Activated effector memory CD4-positive, alpha-beta T cell treated with Interleukin-2 at 50 U/mL for 16 hours (primary cell): ENCODE measurements around the gene RPS6KL1.

Experiments used
- DNase-seq: peaks from one replicate; pipeline ENCODE4 v3.0.0-alpha.2; 2020

Gene RPS6KL1

DNA sequence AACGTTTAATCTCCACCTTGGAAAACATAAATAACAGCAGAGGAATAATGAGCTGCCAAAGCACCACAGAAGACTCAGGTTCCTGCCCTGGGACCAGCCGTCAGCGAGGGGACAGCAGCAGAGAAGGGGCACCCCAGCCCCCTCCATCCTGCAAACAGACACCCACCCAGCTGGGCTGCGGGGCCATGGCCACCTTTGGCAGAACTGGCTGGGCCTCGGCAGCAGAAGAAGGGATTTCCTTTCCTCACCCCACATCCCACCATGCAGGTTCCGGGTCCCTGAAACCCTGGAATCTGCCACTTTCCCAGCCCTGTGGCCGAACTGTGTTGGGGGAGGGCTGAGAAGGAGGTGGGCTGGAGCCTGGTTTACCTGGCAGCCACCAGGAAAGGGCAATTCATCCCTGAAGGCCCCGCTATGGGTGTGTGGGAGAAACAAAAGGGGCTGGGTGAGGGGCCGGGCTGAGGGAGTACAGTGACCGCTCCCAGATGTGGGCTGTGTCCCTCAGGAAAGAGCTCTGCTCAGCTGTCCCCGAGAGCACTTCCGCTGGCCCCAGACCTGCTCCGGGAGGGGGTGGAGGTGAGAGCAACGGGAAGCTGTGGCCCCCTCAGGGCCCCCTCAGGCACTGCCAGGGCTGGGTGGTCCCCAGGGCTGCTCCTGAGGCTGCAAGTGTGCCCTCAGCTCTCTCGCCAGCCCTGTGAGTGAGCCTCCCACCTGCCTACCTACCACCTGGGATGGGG is 28.6 kb upstream of the RPS6KL1 start:
- DNase-seq, result no peak

- DNase-seq, result no peak
These were observed 27.9 kb upstream of the RPS6KL1 start for GRCh38 chr14:74950795-74951442.

- no peak for DNase-seq
These were observed 27.0 kb upstream of the RPS6KL1 start for GRCh38 chr14:74949859-74950573.

DNA sequence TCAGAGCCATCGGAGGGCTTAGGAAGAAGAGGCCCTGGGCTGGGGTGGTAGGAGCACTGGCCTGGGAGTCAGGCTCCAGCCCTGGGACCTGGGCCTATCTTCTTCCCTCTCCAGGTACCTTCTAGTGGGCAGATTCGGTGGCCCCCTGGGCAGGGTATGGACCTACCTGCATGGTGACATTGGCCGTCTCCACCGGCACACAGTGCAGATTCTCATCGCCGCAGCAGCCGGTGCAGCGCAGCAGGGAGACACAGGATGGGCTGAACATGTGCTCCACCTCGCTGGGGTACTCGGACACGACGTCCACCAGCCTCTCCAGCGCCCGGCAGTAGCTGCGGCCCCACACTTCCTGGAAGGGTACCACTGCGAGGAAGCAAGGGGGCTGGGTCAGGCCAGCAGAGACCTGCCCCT is 26.1 kb upstream of the RPS6KL1 start:
- no peak for DNase-seq

DNA sequence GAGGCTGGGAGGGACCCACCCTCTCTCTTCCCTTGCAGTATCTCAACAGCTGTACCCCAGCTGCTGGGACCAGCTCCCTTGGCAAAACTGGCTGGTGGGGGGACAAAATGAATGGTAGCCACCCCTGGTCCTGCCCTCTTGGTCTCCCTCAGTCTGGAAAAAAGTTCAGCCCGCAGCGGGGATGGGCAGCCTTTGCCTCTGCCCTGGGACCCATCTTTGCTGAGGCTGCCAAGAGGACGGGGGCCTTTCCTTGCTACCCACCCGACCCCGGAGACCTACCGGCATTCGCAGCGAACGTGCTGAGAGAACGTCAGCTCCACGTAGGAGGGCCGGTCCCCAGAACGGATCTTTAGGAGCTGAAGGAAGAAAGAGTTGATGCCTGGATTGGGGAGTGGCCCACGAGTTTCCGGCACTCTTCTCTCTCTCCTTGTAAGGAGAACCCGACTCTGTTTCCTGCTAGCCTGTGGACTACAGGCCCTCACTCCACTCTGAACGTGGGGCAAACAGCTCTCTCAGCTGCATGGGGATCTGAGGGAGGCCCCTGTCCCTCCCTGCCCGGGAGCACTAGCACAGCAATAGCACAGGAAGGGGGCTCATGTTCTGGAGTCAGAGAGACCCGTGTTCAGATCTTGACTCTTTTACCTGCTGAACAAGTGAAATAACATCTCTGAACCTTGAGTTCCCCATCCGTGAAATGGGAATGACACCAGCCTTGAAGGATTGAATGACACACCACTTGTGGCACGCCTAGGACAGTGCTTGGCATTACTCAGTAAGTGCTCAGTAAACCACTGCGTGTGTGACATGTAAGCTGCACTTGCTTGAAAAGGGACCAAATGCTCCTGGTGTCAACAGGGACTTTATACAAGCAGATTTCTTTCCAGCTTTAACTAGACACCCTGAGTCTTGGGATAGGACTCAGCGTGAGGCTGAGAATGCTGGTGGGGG is 25.4 kb upstream of the RPS6KL1 start:
- no peak for DNase-seq

- DNase-seq, result no peak
These were observed 24.5 kb upstream of the RPS6KL1 start for GRCh38 chr14:74947353-74948227.

GRCh38 chr14:74946659-74947281 is 23.7 kb upstream of the RPS6KL1 start:
- no peak for DNase-seq

GRCh38 chr14:74945852-74946658 is 23.0 kb upstream of the RPS6KL1 start:
- DNase-seq, result peak; percentile 59

- DNase-seq, result no peak
These were observed 22.3 kb upstream of the RPS6KL1 start for GRCh38 chr14:74945261-74945851.

DNA sequence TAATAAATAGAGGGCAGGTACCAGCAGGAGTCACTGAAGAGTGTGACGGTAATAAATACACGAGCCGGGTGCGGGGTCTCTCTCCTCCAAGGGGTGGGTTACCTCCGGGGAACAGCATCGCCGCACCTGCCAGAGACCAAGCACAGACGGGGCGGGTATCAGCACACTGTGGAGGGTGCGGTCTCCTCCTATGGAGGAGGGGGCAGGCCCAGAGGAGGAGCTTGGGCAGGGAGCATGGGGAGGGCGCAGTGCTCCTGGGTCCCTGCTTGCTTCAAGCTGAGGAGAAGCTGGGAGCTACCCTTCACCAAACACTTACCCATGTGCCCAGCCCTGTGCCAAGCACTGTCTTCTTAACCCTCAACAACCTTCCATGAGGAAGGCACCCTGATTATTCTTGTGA is 19.5 kb upstream of the RPS6KL1 start:
- no peak for DNase-seq

GRCh38 chr14:74942181-74942580 is 19.1 kb upstream of the RPS6KL1 start:
- no peak for DNase-seq

DNA sequence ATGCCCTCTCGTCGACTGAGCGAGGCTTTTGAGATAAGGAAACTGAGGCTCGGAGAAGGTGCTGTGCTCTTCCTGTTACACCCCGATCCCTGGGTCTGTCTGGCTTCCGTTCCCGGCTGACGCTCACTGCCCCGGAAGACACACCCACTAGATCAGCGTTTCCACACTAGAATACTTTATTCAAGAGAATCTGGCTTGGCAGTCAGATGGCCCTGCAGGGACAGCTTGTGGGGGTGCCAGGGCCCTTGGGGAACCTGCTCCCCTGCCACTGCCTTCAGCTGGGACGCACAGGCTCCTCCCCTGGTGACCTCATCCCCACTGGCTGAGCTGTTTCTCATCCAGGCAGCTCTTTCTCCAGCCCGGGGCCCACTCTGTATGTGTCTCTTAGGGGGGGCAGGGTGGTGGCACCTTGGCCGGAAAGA is 18.6 kb upstream of the RPS6KL1 start:
- peak; percentile 37 for DNase-seq

- no peak for DNase-seq
These were observed 18.0 kb upstream of the RPS6KL1 start for GRCh38 chr14:74940956-74941565.

DNA sequence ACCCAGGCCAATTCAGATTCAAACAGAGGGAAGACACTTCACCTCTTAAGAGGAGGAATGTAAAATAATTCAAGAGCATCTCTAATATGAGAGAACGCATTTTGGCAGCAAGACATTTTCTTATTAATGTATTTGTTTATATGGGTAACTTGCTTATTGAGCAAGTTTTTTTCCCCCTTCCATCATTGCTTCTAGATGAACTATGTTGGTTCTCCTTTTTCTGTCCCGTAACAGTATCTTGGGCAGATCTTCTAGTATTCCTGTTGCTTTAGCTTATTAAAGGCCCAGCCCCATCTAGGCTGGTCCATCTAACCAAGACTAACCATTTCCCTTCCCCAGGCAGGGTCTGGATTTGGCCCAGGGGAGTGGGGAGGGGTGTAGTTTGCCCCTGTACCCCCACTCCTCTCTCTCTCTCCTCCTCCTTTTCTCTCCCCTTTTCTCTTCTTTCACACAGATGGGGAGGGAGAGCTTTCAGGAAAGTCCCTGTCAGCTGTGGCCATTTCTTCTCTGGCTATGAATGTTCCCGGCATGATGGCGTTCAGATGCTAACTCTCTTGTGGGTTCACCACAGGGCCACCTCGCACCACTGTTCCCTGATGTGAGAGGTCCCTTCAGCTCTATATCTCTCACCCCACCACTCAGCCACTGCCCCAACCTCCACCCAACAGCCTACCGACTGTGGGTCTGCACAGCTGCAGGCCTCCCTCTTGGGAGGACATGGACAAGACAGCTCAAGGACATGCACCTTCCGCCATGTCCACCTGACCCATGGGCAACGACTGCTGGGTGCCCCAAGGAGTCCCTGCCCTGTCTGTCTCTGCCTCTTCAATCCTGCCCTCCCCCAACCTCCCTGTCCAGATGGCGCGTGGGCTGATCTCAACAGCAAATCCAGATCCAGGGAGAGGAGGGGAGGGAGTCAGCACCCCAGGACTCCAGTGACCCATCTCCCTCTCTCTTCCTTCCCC is 15.8 kb upstream of the RPS6KL1 start:
- DNase-seq, result no peak

DNA sequence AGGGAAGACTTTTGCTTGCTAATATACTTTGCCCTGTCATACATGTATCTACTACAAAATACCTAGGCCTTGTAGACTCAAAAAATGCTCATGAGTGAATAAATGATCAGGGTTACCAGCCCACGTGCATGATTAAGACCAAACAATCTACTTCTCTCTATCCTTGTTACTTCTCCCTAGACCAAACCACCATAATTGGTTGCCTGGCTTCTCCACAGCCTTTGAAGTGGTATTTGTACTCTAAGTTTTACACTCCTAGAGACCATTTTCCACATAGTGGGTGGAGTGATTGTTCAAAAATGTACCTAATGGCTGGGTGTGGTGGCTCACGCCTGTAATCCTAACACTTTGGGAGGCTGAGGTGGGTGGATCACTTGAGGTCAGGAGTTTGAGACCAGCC is 14.1 kb upstream of the RPS6KL1 start:
- DNase-seq, result no peak

DNA sequence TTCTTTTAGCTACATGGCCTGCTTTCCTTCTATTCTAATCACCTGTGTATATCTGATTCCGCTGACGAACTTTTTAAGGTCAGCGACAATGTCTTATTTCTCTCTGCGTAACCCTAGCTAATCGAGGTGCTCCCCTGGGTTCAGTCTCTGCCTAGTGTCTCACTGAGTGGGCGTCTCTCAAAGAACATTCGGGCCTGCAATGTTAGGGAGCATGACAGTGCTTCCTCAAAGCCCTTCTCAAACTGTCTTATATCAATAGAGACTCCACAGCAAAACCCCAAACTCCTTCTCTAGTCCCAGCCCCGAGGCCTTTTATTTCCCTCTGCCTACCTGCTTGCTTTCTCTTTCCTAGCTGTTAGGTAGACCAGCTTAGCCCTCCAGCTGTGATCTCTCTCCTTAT is 13.7 kb upstream of the RPS6KL1 start:
- DNase-seq, result no peak

- no peak for DNase-seq
These were observed 13.1 kb upstream of the RPS6KL1 start for GRCh38 chr14:74936151-74936550.

GRCh38 chr14:74935360-74935680 is 12.3 kb upstream of the RPS6KL1 start:
- no peak for DNase-seq
